ENCODE data around the gene TKT.

TKT gene

DNA sequence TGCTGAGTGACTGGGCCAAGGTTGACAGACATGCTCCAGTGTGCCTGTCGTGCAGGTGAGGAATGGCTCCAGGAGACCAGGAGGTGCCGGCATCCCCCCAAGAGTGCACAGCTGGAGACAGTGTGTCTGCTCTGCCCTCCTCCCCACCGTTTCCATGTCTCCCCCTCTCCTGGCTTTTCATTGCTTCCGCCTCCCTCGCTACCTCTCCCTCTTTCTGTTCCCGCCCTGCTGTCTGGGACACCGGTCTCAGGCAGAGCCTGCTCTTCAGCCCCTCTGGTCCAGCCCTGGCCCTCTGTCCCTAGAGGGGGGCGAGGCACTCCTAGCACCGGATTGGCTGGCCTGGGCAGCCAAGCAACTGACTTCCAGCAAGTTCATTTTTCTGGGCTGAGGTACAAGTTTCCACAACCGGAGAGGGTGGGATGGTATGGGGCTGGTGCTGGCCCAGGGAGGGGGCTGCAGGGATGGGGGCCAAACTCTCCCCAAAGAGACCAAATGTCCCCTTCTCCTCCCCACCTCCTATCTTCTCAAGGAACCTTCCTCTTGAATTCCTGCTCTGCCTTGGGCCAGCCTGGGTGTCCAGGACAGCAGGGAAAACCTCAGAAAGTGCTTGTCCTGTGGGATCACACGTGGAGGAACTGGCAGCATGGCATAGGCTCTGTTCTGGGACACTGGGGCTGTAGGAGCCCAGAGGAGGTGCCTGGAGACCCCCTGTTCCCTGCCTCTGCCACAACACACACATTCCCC, 62.2 kb downstream of the TKT start:
- ChIA-PET CTCF (no interaction called here), POLR2A (interaction anchor here (0.7 kb wide), 1 partner anchor 33 kb away, joined by 3 read pairs; the partner anchor contains the start of gene PRKCD)
- TF ChIP-seq FOXK2 (IDR thresholded peaks at IDR 0.05) (no peak), L3MBTL2 (conservative IDR thresholded peaks at IDR 0.05) (no peak), TARDBP (IDR thresholded peaks at IDR 0.05) (no peak)
- no peak for DNase-seq (ENCODE audit: extremely low spot score)

DNA sequence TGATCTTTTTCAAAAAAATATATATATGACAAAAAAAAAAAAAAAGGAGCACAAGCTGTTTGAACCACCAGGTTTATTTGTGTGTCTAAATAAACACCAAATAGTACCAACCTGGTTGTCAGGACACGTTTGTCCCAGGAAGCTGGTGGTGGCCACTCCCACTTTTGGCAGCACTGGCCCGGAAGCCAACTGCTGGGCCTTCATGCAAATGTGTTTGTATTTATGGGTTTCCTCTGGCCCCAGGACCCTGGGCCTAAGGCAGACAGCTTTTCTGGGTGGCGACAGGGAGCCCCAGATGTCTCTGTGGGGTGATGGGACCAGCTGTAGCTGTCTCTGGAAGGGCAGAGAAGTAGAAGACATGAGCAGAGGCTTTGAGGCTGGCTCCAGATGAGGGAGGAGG, 63.2 kb downstream of the TKT start:
- ChIA-PET CTCF (interaction anchor here (0.6 kb wide), 1 partner anchor 201 kb away, joined by 4 read pairs; no protein-coding TSS in a partner anchor), POLR2A (interaction anchor here (0.7 kb wide), 1 partner anchor 32 kb away, joined by 3 read pairs; the partner anchor contains the start of gene PRKCD)
- TF ChIP-seq CTBP1 (IDR thresholded peaks at IDR 0.05; ENCODE audit: borderline replicate concordance), result no peak
- no peak for TF ChIP-seq FOXA1 (IDR thresholded peaks at IDR 0.05)
- no peak for TF ChIP-seq TARDBP (IDR thresholded peaks at IDR 0.05)
- TF ChIP-seq ELF4 (IDR thresholded peaks at IDR 0.05), result no peak
- TF ChIP-seq ZNF384 (IDR thresholded peaks at IDR 0.05), result no peak
- TF ChIP-seq, protein P1, sequence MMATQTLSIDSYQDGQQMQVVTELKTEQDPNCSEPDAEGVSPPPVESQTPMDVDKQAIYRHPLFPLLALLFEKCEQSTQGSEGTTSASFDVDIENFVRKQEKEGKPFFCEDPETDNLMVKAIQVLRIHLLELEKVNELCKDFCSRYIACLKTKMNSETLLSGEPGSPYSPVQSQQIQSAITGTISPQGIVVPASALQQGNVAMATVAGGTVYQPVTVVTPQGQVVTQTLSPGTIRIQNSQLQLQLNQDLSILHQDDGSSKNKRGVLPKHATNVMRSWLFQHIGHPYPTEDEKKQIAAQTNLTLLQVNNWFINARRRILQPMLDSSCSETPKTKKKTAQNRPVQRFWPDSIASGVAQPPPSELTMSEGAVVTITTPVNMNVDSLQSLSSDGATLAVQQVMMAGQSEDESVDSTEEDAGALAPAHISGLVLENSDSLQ (IDR thresholded peaks at IDR 0.05), result no peak
- TF ChIP-seq ARNT (IDR thresholded peaks at IDR 0.05), result no peak
- no peak for TF ChIP-seq NFRKB (IDR thresholded peaks at IDR 0.05)
- no peak for TF ChIP-seq LEF1 (IDR thresholded peaks at IDR 0.05; ENCODE audit: borderline replicate concordance)
- TF ChIP-seq FOXM1 (IDR thresholded peaks at IDR 0.05; ENCODE audit: borderline replicate concordance), result no peak
- TF ChIP-seq FOXK2 (IDR thresholded peaks at IDR 0.05), result no peak
- DNase-seq (ENCODE audit: extremely low spot score), result no peak

DNA sequence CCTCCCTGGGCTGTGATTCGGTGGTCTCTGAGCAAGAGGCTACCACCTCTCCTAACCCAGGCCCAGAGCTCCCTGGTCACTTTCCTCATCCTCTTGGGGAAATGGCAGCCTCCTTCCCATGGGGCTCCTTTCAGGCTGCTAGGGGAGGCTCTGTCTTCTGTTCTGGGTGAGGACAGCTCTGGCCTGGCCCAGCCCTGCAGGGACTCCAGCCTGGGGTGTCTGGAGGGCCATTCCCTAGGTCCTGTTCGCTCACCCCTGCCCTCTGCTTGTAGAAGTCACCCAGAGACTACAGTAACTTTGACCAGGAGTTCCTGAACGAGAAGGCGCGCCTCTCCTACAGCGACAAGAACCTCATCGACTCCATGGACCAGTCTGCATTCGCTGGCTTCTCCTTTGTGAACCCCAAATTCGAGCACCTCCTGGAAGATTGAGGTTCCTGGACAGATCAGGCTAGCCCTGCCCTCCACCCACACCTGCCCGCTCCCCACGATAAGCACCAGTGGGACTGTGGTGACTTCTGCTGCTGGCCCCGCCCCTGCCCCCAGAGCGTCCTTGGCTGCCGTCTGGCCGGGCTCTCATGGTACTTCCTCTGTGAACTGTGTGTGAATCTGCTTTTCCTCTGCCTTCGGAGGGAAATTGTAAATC, 63.9 kb downstream of the TKT start:
- TF ChIP-seq HDGF (IDR thresholded peaks at IDR 0.05; ENCODE audit: borderline replicate concordance), result no peak
- no peak for TF ChIP-seq LEF1 (IDR thresholded peaks at IDR 0.05; ENCODE audit: borderline replicate concordance)
- DNase-seq (ENCODE audit: extremely low spot score), result no peak
- CTCF ChIA-PET, result interaction anchor here (0.9 to 1.0 kb wide), 3 partner anchors 77 to 394 kb away, joined by 3 to 5 read pairs (median 3); no protein-coding TSS in a partner anchor
- POLR2A ChIA-PET, result no interaction called here

DNA sequence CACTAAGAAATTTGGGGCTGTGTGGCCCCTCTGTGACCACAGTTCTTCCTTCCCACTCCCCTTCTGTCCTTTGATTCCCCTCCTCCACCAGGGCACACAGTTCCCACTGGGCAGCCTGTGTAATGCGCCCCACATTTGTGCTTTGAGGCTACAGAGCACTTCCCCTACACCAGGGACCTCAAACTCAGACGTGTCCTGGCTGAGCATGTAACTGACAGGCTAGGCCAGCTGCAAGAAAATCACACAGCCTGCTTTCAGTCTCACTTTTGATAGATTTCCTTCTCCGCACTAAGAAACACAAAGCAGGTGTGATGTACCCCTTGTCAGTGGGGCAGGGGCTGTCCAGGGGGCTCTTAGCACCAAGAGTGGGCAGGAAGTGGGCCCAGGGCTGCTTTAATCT, 65.2 kb downstream of the TKT start:
- TF ChIP-seq SUZ12 (IDR thresholded peaks at IDR 0.05) (no peak), FOXM1 (IDR thresholded peaks at IDR 0.05; ENCODE audit: borderline replicate concordance) (no peak), ARNT (IDR thresholded peaks at IDR 0.05) (no peak), FOXA1 (IDR thresholded peaks at IDR 0.05) (no peak), NFRKB (IDR thresholded peaks at IDR 0.05) (no peak), ZNF384 (IDR thresholded peaks at IDR 0.05) (no peak), LEF1 (IDR thresholded peaks at IDR 0.05; ENCODE audit: borderline replicate concordance) (no peak), FOXK2 (IDR thresholded peaks at IDR 0.05) (no peak), CTBP1 (IDR thresholded peaks at IDR 0.05; ENCODE audit: borderline replicate concordance) (no peak), ELF4 (IDR thresholded peaks at IDR 0.05) (no peak), TARDBP (IDR thresholded peaks at IDR 0.05) (no peak), L3MBTL2 (conservative IDR thresholded peaks at IDR 0.05) (no peak), SP1 (IDR thresholded peaks at IDR 0.05) (no peak), BHLHE40 (IDR thresholded peaks at IDR 0.05; ENCODE audit: borderline replicate concordance) (no peak), HDGF (IDR thresholded peaks at IDR 0.05; ENCODE audit: borderline replicate concordance) (no peak)
- TF ChIP-seq, protein P1 (IDR thresholded peaks at IDR 0.05), result no peak
- POLR2A ChIA-PET, result no interaction called here
- CTCF ChIA-PET, result interaction anchor here (0.9 to 1.0 kb wide), 2 partner anchors 76 to 392 kb away, joined by 3 to 5 read pairs; no protein-coding TSS in a partner anchor
- DNase-seq (ENCODE audit: extremely low spot score), result no peak

DNA sequence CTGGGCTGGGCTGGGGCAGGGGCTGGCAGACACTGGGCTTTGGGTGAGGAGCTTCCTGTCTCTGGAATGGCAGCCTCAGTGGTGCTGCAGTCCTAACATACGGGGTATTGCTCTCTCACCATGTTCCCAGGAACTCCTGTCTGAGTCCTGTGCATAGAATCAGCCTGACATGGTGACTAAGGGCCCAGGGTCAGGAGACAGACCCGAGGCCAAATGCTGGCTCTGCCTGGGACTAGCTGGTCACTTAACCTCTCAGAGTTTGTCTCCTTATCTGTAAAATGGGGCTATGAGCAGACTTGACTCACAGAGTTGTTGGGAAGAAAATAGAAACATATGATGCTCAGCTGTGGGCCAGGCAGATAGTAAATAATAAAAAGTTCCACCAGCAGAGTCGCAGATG, 66.5 kb downstream of the TKT start:
- ChIA-PET CTCF (no interaction called here), POLR2A (no interaction called here)
- DNase-seq (ENCODE audit: extremely low spot score), result no peak
- TF ChIP-seq TARDBP (IDR thresholded peaks at IDR 0.05) (no peak), ARNT (IDR thresholded peaks at IDR 0.05) (no peak), FOXM1 (IDR thresholded peaks at IDR 0.05; ENCODE audit: borderline replicate concordance) (no peak), ZNF384 (IDR thresholded peaks at IDR 0.05) (no peak), LEF1 (IDR thresholded peaks at IDR 0.05; ENCODE audit: borderline replicate concordance) (no peak), NFRKB (IDR thresholded peaks at IDR 0.05) (no peak), SUZ12 (IDR thresholded peaks at IDR 0.05) (no peak), ELF4 (IDR thresholded peaks at IDR 0.05) (no peak), SP1 (IDR thresholded peaks at IDR 0.05) (no peak), HDGF (IDR thresholded peaks at IDR 0.05; ENCODE audit: borderline replicate concordance) (no peak), CTBP1 (IDR thresholded peaks at IDR 0.05; ENCODE audit: borderline replicate concordance) (no peak), FOXA1 (IDR thresholded peaks at IDR 0.05) (no peak), FOXK2 (IDR thresholded peaks at IDR 0.05) (no peak), L3MBTL2 (conservative IDR thresholded peaks at IDR 0.05) (no peak), BHLHE40 (IDR thresholded peaks at IDR 0.05; ENCODE audit: borderline replicate concordance) (no peak)

DNA sequence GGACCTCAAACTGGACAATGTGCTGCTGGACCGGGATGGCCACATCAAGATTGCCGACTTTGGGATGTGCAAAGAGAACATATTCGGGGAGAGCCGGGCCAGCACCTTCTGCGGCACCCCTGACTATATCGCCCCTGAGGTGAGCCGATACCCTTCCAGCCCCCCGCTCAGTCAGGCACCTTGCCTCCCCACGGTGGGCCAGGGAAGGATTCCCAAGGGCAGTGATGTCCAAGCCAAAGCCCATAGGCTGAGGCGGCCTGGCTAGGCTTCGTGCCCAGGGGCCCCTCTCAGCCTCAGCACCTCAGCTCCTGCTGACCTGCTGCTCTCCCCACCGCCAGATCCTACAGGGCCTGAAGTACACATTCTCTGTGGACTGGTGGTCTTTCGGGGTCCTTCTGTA, 67.1 kb downstream of the TKT start:
- TF ChIP-seq NFRKB (IDR thresholded peaks at IDR 0.05), result no peak
- TF ChIP-seq FOXM1 (IDR thresholded peaks at IDR 0.05; ENCODE audit: borderline replicate concordance), result no peak
- no peak for TF ChIP-seq TARDBP (IDR thresholded peaks at IDR 0.05)
- no peak for TF ChIP-seq HDGF (IDR thresholded peaks at IDR 0.05; ENCODE audit: borderline replicate concordance)
- TF ChIP-seq SUZ12 (IDR thresholded peaks at IDR 0.05), result no peak
- no peak for TF ChIP-seq ELF4 (IDR thresholded peaks at IDR 0.05)
- no peak for TF ChIP-seq CTBP1 (IDR thresholded peaks at IDR 0.05; ENCODE audit: borderline replicate concordance)
- no peak for TF ChIP-seq FOXK2 (IDR thresholded peaks at IDR 0.05)
- TF ChIP-seq ZNF384 (IDR thresholded peaks at IDR 0.05), result no peak
- TF ChIP-seq SP1 (IDR thresholded peaks at IDR 0.05), result no peak
- TF ChIP-seq FOXA1 (IDR thresholded peaks at IDR 0.05), result no peak
- TF ChIP-seq, protein P1 (IDR thresholded peaks at IDR 0.05), result no peak
- no peak for TF ChIP-seq LEF1 (IDR thresholded peaks at IDR 0.05; ENCODE audit: borderline replicate concordance)
- TF ChIP-seq ARNT (IDR thresholded peaks at IDR 0.05), result no peak
- TF ChIP-seq BHLHE40 (IDR thresholded peaks at IDR 0.05; ENCODE audit: borderline replicate concordance), result no peak
- no peak for DNase-seq (ENCODE audit: extremely low spot score)
- POLR2A ChIA-PET, result no interaction called here
- CTCF ChIA-PET, result no interaction called here
